ENCODE data around the gene ADAMTSL3.

DNA sequence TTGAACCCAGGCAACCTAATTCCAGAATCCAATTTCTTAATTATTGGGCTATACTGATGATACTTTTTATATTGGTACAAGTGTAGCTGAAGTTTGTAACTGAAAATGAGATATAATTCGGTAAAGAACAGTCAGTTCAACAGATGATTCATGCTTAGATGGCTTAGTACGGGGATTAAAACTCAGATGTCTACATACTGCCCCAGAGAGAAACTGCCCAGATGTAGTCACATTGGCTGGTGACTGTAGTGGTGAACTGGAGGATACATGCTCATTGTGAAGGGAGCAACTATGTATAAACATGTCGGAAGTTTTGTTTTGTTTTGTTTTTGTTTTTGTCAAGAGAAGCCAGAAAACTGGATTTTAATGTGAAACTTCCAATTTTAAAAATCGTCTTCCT lies 179.6 kb downstream of the ADAMTSL3 start:
- no peak for TF ChIP-seq POLR2A (IDR thresholded peaks at IDR 0.05)
- TF ChIP-seq, protein P1, sequence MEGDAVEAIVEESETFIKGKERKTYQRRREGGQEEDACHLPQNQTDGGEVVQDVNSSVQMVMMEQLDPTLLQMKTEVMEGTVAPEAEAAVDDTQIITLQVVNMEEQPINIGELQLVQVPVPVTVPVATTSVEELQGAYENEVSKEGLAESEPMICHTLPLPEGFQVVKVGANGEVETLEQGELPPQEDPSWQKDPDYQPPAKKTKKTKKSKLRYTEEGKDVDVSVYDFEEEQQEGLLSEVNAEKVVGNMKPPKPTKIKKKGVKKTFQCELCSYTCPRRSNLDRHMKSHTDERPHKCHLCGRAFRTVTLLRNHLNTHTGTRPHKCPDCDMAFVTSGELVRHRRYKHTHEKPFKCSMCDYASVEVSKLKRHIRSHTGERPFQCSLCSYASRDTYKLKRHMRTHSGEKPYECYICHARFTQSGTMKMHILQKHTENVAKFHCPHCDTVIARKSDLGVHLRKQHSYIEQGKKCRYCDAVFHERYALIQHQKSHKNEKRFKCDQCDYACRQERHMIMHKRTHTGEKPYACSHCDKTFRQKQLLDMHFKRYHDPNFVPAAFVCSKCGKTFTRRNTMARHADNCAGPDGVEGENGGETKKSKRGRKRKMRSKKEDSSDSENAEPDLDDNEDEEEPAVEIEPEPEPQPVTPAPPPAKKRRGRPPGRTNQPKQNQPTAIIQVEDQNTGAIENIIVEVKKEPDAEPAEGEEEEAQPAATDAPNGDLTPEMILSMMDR (IDR thresholded peaks at IDR 0.05), result no peak
